Psoas muscle (tissue), 8 donors: ENCODE measurements around the gene ASTN2. TPM values are rescaled to one million over a fixed set of nuclear protein-coding genes. Genes with fewer than 3 reads are reported as not detected.

Experiments
- ATAC-seq, 4 donors: fragments of 200-7000 bp; cut with Tn5 transposase; one replicate each; pipeline ENCODE4 v1.9.1; 2020; ENCODE audit warnings: moderate library complexity in 3 of 4, mild to moderate bottlenecking in 2 of 4
- DNase-seq, 2 donors: peaks; one replicate each; pipeline ENCODE4 v3.0.0-alpha.2; 2020
- H3K27ac ChIP-seq: fragments of 200-600 bp; one replicate; pipeline ENCODE4 v1.8.0; 2022
- H3K27me3 ChIP-seq, 3 donors: fragments of 200-600 bp in 1 of 3; one replicate each; pipeline versions ENCODE4 v1.6.1 to v1.8.0; 2013 to 2022; ENCODE audit warnings: low read length in 2 of 3, mild to moderate bottlenecking in 2 of 3, moderate library complexity in 1 of 3; ENCODE audit not compliant: insufficient read depth in 3 of 3
- H3K36me3 ChIP-seq, 2 donors: fragments of 200-600 bp in 1 of 2; one replicate each; pipeline versions ENCODE4 v1.6.1 to v1.8.0; 2013 to 2022; ENCODE audit warnings: low read depth in 1 of 2, mild to moderate bottlenecking in 1 of 2, moderate library complexity in 1 of 2; ENCODE audit not compliant: insufficient read depth in 1 of 2
- H3K4me1 ChIP-seq: fragments of 200-600 bp; one replicate; pipeline ENCODE4 v1.8.0; 2022
- H3K4me3 ChIP-seq: fragments of 200-600 bp; one replicate; pipeline ENCODE4 v1.8.0; 2022; ENCODE audit warnings: mild to moderate bottlenecking
- H3K9me3 ChIP-seq: fragments of 200-600 bp; one replicate; pipeline ENCODE4 v1.8.0; 2022
- WGBS, 3 donors: extraction: QIAGEN DNeasy Blood & Tissue Kit; methylation state at CpG; one replicate each; pipeline versions ENCODE4 v1.1.6 to v1.1.7; 2013; 5-methylcytosine and 5-hydroxymethylcytosine counted together
- intact Hi-C, 2 donors: fragments of 100-400 bp; cut with DNase I; formaldehyde crosslinking; loops; one replicate each; pipeline versions ENCODE4 v1.11.0 to v1.14.2; 2022
- polyA plus RNA-seq, 3 donors: library from polyadenylated mRNA; stranded (reverse); fragments of 200-250 nt; gene quantifications; one replicate each; pipeline ENCODE4 v1.2.3, GENCODE V29; 2013
- total RNA-seq, 4 donors: library from RNA; stranded (reverse); fragmentation: NEBNext Ultra II Directional in 2 of 4; extraction: Animal tissue kit (Norgen Biotek cat#: 25700) in 2 of 4; gene quantifications; one replicate each; pipeline versions ENCODE4 v1.2.1 to v1.2.4, GENCODE V29; 2021 to 2023
- TF ChIP-seq, protein P1 (sequence below): fragments of 200-600 bp; IDR thresholded peaks from one replicate; pipeline ENCODE4 v1.8.0; 2022; ENCODE audit warnings: antibody characterized with exemption
- donor health status: healthy with polysubstance abuse.
- donor health status: DM: no; HTN: no; CAD: no; lungs with moderate emphysema.
- donor health status: Bipolar disorder and iron deficiency.
- donor health status: healthy.
- donor health status: DM: yes; HTN: yes; CAD: no.
- donor health status: DM: no; HTN: no; CAD: no.
- donor health status: DM: no; HTN: no; CAD: no.
- donor health status: DM: yes; HTN: yes; CAD: no.

Gene ASTN2
- total and polyA plus RNA-seq, 7 donors, result 2.0 to 10.3 (median 3.3) TPM

DNA sequence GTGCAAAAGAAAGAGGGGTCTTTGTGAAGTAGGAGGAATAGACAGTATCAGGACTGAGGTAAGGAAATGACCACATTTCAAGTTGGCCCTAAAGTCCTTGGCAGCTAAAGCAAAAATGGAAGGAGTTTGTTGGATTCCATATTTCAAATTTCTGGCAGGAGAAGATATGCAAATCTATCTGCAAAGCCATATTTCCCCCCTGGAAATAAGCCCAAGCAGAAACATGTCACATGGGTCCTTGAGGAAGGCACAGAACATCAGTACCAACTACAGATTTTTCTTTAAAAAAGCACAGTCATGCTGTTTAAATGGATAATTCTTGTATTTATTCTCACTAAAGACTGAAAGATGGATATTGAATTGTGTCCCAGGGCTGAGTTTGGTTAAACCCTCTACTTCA lies 404.8 kb downstream of the ASTN2 start:
- Histone ChIP-seq H3K36me3 (no peaks in the 10 kb centered on the region), H3K9me3 (no peaks in the 10 kb centered on the region), H3K27ac (no peak overlapping the region), H3K27me3 (no peaks in the 10 kb centered on the region), H3K4me1 (no peaks in the 10 kb centered on the region), H3K4me3 (no peak overlapping the region)
- ATAC-seq, result no peak
- intact Hi-C loops, result loop anchor here in 1 of 2 donors (10.0 kb wide), 1 partner anchor 65 kb away; no protein-coding TSS in a partner anchor
- TF ChIP-seq, protein P1, sequence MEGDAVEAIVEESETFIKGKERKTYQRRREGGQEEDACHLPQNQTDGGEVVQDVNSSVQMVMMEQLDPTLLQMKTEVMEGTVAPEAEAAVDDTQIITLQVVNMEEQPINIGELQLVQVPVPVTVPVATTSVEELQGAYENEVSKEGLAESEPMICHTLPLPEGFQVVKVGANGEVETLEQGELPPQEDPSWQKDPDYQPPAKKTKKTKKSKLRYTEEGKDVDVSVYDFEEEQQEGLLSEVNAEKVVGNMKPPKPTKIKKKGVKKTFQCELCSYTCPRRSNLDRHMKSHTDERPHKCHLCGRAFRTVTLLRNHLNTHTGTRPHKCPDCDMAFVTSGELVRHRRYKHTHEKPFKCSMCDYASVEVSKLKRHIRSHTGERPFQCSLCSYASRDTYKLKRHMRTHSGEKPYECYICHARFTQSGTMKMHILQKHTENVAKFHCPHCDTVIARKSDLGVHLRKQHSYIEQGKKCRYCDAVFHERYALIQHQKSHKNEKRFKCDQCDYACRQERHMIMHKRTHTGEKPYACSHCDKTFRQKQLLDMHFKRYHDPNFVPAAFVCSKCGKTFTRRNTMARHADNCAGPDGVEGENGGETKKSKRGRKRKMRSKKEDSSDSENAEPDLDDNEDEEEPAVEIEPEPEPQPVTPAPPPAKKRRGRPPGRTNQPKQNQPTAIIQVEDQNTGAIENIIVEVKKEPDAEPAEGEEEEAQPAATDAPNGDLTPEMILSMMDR, result no peak
- no peak for DNase-seq

DNA sequence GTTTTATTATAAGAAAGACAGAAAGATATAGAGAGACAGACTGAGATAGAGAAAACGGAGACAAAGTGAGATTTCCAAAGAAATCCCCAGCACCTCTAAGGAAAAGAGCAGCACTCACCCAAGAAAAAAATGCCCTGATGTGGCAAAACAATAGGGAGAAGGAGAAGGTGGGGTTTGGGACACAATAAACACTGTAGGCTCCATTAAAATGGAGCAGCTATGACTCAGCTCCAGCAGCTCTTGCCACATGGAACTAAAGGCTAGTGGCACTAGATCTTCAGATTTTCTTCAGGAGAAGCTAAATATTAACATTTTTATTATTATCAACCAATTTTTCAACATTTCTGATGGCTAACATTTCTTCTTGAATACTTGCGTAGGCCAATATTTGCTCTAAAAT lies 406.0 kb downstream of the ASTN2 start:
- DNase-seq, result no peak
- Histone ChIP-seq H3K4me3 (no peak overlapping the region), H3K36me3 (no peaks in the 10 kb centered on the region), H3K4me1 (no peaks in the 10 kb centered on the region), H3K9me3 (no peaks in the 10 kb centered on the region), H3K27me3 (no peaks in the 10 kb centered on the region), H3K27ac (no peak overlapping the region)
- no peak for ATAC-seq
- 80 to 86% (median 84%) methylated on average over 2 of the region's 2 CpGs for WGBS, 3 donors
- intact Hi-C loops, result no loop called here
- TF ChIP-seq, protein P1, result no peak

DNA sequence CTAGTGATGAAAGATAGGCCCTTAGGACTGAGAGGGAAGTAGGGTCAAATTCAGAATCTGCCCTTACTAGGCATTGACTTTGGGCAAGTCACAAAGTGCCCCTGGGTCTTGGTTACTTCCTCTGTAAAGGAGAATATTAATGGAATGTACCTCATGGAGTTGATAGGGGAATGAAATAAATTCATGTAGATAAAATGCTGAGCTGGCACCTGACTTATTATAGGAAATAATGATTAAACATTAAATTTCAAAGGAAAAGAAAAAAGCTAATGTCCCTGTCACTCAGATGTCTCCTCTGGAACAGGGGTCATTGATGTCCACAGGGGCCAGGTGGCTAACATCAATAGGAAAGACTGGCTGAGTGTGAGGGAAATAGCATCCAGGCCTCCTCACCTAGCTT lies 406.4 kb downstream of the ASTN2 start:
- no peaks in the 10 kb centered on the region for H3K27me3 ChIP-seq
- TF ChIP-seq, protein P1, result no peak
- no peaks in the 10 kb centered on the region for H3K36me3 ChIP-seq
- H3K27ac ChIP-seq, result no peak overlapping the region
- DNase-seq (no peak), ATAC-seq (no peak)
- no peaks in the 10 kb centered on the region for H3K9me3 ChIP-seq
- no peak overlapping the region for H3K4me3 ChIP-seq
- intact Hi-C loops, result no loop called here
- no peaks in the 10 kb centered on the region for H3K4me1 ChIP-seq

DNA sequence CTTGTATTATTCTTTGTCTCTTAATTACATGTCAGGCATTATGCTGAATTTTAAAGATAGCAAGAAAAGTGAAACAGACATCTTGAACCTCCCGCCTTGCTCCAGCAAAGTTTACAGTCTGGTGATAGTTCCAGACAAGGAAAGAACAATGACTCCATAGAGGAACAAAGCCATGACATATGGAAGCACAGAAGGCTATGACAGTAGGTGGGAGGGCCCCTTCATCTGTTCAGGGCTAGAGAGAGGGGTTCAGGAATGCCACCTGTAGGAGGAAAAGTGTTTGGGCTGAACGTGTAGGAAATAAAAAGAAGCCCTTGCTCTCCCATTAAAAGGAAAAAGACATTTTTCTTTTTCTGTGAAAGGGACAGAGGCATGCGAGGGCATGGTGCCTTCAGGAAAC lies 412.2 kb downstream of the ASTN2 start:
- DNase-seq, result no peak
- no peak overlapping the region for H3K27ac ChIP-seq
- no peaks in the 10 kb centered on the region for H3K9me3 ChIP-seq
- no peaks in the 10 kb centered on the region for H3K4me1 ChIP-seq
- H3K4me3 ChIP-seq, result no peak overlapping the region
- H3K27me3 ChIP-seq, result no peaks in the 10 kb centered on the region
- 55 to 69% (median 65%) methylated on average over 3 of the region's 3 CpGs for WGBS, 3 donors
- no peak for ATAC-seq
- intact Hi-C loops, result no loop called here
- TF ChIP-seq, protein P1, result no peak
- H3K36me3 ChIP-seq, result no peaks in the 10 kb centered on the region

DNA sequence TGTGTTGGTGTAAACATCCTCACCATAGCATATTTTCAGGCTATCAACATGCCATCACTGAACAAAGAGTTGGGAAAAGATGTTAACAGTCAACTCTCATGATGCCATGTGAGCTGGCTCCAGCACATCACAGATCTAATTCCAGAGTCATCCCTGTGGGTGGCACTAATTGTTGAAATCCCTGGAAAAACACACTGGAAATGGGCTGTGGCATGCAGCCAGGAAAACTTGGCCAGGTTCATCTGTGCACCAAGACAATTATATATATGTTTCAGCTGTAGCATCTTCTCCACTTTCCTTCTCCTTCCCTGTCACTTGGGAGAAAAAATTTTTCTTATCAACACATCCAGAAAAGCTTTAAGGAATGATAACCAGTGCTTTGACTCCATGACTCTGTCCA lies 414.0 kb downstream of the ASTN2 start:
- intact Hi-C loops, result no loop called here
- Histone ChIP-seq H3K4me1 (no peaks in the 10 kb centered on the region), H3K27me3 (no peaks in the 10 kb centered on the region), H3K36me3 (no peaks in the 10 kb centered on the region), H3K4me3 (no peak overlapping the region), H3K9me3 (no peaks in the 10 kb centered on the region), H3K27ac (no peak overlapping the region)
- no peak for DNase-seq
- TF ChIP-seq, protein P1, result no peak
- ATAC-seq, result no peak
